Mesodermal cell (in vitro differentiated cells): ENCODE data around the gene DDI1.
"Not testable (repeated sequence)": the region's sequence is repeated elsewhere in the genome, so short reads cannot be mapped to it uniquely, and the experiment has no call there.

ENCODE experiments used
- H3K27ac ChIP-seq: 2 replicates; pipeline ENCODE4 v1.7.0; 2013; ENCODE audit warnings: mild to moderate bottlenecking, low read depth, low read length, moderate library complexity; ENCODE audit not compliant: severe bottlenecking
- H3K36me3 ChIP-seq: 2 replicates; pipeline ENCODE4 v1.7.1; 2013; ENCODE audit warnings: mild to moderate bottlenecking, low read length, moderate library complexity; ENCODE audit not compliant: control insufficient read depth, insufficient read depth
- H3K4me1 ChIP-seq: one replicate; pipeline ENCODE4 v1.7.1; 2013; ENCODE audit warnings: mild to moderate bottlenecking, low read length; ENCODE audit not compliant: insufficient read depth, control insufficient read depth, poor library complexity, severe bottlenecking
- H3K4me3 ChIP-seq: 2 replicates; pipeline ENCODE4 v1.7.0; 2013; ENCODE audit warnings: low read length, control low read depth, mild to moderate bottlenecking; ENCODE audit not compliant: insufficient read depth, poor library complexity, severe bottlenecking; ENCODE audit errors: extremely low read depth
- H3K9me3 ChIP-seq: 2 replicates; pipeline ENCODE4 v1.7.1; 2013; ENCODE audit warnings: mild to moderate bottlenecking, low read length, moderate library complexity; ENCODE audit not compliant: control insufficient read depth
- WGBS, 2 experiments: methylation state at CpG; one replicate each; pipeline ENCODE4 v1.1.5; 2013; ENCODE audit warnings: missing lambda C conversion rate in 2 of 2; ENCODE audit not compliant: insufficient coverage in 2 of 2; 5-methylcytosine and 5-hydroxymethylcytosine counted together

DDI1 gene

GRCh38 chr11:104036995-104037394 is 555 bp downstream of the DDI1 start:
- no peaks in the 10 kb centered on the region for H3K9me3 ChIP-seq
- H3K27ac ChIP-seq = no peak overlapping the region
- 94 to 96% methylated on average over 19 to 21 of the region's 21 CpGs for WGBS, 2 experiments
- no peaks in the 10 kb centered on the region for H3K4me1 ChIP-seq
- no peaks in the 10 kb centered on the region for H3K36me3 ChIP-seq
- no peak overlapping the region for H3K4me3 ChIP-seq

- 100% methylated on average over 1 of the region's 2 CpGs for WGBS, 2 experiments
- H3K4me1 ChIP-seq = no peaks in the 10 kb centered on the region
- no peak overlapping the region for H3K4me3 ChIP-seq
- H3K27ac ChIP-seq = no peak overlapping the region
- no peaks in the 10 kb centered on the region for H3K36me3 ChIP-seq
- H3K9me3 ChIP-seq = no peaks in the 10 kb centered on the region
Measured at GRCh38 chr11:104041792-104042191, 5.4 kb downstream of the DDI1 start.

- H3K27ac ChIP-seq = no peak overlapping the region
- H3K4me3 ChIP-seq = no peak overlapping the region
- H3K9me3 ChIP-seq = no peaks in the 10 kb centered on the region
- 92% methylated on average over 2 to 4 of the region's 4 CpGs for WGBS, 2 experiments
- H3K36me3 ChIP-seq = no peaks in the 10 kb centered on the region
- no peaks in the 10 kb centered on the region for H3K4me1 ChIP-seq
Measured at GRCh38 chr11:104043142-104043541, 6.7 kb downstream of the DDI1 start.

DNA sequence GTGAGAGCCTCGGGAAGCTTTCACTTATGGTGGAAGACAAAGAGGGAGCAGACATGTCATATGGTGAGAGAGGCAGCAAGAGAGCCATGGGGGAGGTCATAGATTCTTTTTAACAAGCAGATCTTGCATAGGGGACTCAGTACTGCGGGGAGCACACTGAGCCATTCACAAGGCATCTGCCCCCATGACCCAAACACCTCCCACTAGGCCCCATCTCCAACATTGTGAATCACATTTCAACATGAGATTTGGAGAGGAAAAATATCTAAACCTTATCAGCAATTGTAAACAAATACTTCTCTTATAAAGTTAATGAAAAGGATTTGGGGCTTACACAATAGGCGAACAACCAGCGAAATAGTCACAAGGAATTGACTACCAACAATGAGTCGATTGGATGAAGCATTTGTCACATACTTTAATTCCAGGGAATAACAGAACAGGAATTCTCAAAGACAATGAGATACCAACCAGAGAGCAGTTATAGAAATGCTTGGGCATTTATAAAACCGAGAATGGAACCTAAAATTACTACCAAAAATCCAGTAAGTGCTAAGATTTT is 7.3 kb downstream of the DDI1 start:
- H3K4me1 ChIP-seq = no peaks in the 10 kb centered on the region
- no peaks in the 10 kb centered on the region for H3K36me3 ChIP-seq
- no peak overlapping the region for H3K27ac ChIP-seq
- no peaks in the 10 kb centered on the region for H3K9me3 ChIP-seq
- no peak overlapping the region for H3K4me3 ChIP-seq
- 87 to 92% methylated on average over 2 to 3 of the region's 6 CpGs for WGBS, 2 experiments

DNA sequence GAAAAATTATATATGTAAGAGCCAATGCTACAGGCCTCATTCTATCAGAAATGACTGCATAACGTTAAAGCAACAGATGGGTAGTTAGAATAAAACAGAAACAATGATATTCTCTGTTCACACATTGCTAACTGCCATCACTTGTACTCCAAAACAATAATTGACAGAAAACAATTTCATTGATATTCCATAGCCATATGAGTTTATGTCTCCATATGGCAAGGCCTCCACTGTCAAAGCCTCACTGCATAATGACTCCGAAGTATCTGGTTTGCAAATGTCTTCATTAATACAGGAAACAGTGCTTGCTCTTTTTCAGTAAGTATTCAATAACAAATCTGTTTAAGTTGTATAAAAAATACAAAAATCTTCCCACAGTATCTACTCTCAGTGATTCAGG is 9.9 kb downstream of the DDI1 start:
- Histone ChIP-seq H3K4me1 (no peaks in the 10 kb centered on the region), H3K27ac (no peak overlapping the region), H3K36me3 (no peaks in the 10 kb centered on the region), H3K4me3 (no peak overlapping the region), H3K9me3 (no peaks in the 10 kb centered on the region)
- 100% methylated on average over 1 of the region's 2 CpGs; no CpG with 5 or more reads in 1 of the 2 experiments for WGBS, 2 experiments

GRCh38 chr11:104046858-104047257 is 10.4 kb downstream of the DDI1 start:
- not testable (repeated sequence) for H3K4me3 ChIP-seq, H3K9me3 ChIP-seq, H3K36me3 ChIP-seq, H3K4me1 ChIP-seq, H3K27ac ChIP-seq
- no CpG with 5 or more reads among the region's 3 CpGs for whole genome bisulfite sequencing, 2 experiments

- H3K27ac ChIP-seq = no peak overlapping the region
- WGBS, 2 experiments = 89 to 92% methylated on average over 4 of the region's 4 CpGs
- H3K36me3 ChIP-seq = no peaks in the 10 kb centered on the region
- H3K4me3 ChIP-seq = no peak overlapping the region
- H3K9me3 ChIP-seq = no peaks in the 10 kb centered on the region
- H3K4me1 ChIP-seq = no peaks in the 10 kb centered on the region
Measured at GRCh38 chr11:104049116-104049515, 12.7 kb downstream of the DDI1 start.

DNA sequence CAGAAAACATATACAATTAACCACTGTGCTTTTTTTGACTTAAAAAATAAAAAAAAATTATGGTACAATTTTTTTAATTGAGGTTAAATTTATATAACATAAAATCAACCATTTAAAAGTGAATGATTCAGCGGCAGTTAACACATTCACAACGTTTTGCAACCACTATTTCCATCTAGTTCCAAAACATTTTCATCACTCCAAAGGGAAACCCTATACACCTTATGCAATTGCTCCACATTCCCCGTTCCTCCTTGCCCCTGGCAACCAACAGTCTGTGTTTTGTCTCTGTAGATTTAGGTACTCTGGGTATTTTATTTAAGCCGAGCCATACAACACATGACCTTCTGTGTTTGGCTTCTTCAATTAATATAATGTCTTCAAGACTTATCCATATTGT is 15.3 kb downstream of the DDI1 start:
- WGBS, 2 experiments = 92% methylated on average over 2 of the region's 4 CpGs; no CpG with 5 or more reads in 1 of the 2 experiments
- H3K9me3 ChIP-seq = no peaks in the 10 kb centered on the region
- H3K4me3 ChIP-seq = no peak overlapping the region
- H3K4me1 ChIP-seq = no peaks in the 10 kb centered on the region
- no peak overlapping the region for H3K27ac ChIP-seq
- H3K36me3 ChIP-seq = no peaks in the 10 kb centered on the region

- Histone ChIP-seq H3K4me1 (no peaks in the 10 kb centered on the region), H3K36me3 (no peaks in the 10 kb centered on the region), H3K27ac (no peak overlapping the region), H3K9me3 (no peaks in the 10 kb centered on the region), H3K4me3 (no peak overlapping the region)
- WGBS, 2 experiments = 50 to 67% methylated on average over 2 to 3 of the region's 5 CpGs
Measured at GRCh38 chr11:104053743-104054478, 17.5 kb downstream of the DDI1 start.

GRCh38 chr11:104054911-104055529 is 18.6 kb downstream of the DDI1 start:
- 90 to 100% methylated on average over 2 to 3 of the region's 4 CpGs for WGBS, 2 experiments
- Histone ChIP-seq H3K4me1 (no peaks in the 10 kb centered on the region), H3K27ac (no peak overlapping the region), H3K36me3 (no peaks in the 10 kb centered on the region), H3K9me3 (no peaks in the 10 kb centered on the region), H3K4me3 (no peak overlapping the region)

- H3K27ac ChIP-seq = no peak overlapping the region
- no CpG with 5 or more reads among the region's 1 CpG for WGBS, 2 experiments
- H3K9me3 ChIP-seq = no peaks in the 10 kb centered on the region
- no peak overlapping the region for H3K4me3 ChIP-seq
- H3K36me3 ChIP-seq = no peaks in the 10 kb centered on the region
- no peaks in the 10 kb centered on the region for H3K4me1 ChIP-seq
Measured at GRCh38 chr11:104055596-104055995, 19.2 kb downstream of the DDI1 start.
